Measurements from ENCODE around the gene SMAD4. TPM values are rescaled to one million over a fixed set of nuclear protein-coding genes. Genes with fewer than 3 reads are reported as not detected.

SMAD4 gene
- total and polyA plus RNA-seq, 2 of the 13 experiments (the other 11 are each of a cell fraction or from before 2014, with no cell fraction given): 70.2 to 72.0 TPM

GRCh38 chr18:51038110-51038509 lies 8.1 kb downstream of the SMAD4 start (continued):
- TF ChIP-seq HNF1A (IDR thresholded peaks at IDR 0.05; ENCODE audit: low read depth) (peak; percentile 46; the same call in 1 of the 2 replicates), HNF1A (CRISPR knock-in tag; IDR thresholded peaks at IDR 0.05; ENCODE audit: borderline replicate concordance) (peak; percentile 55; the same call in 1 of the 2 replicates), MEF2D (CRISPR knock-in tag; IDR thresholded peaks at IDR 0.05) (no peak), PBX2 (CRISPR knock-in tag; IDR thresholded peaks at IDR 0.05) (no peak), ZNF850 (CRISPR knock-in tag; conservative IDR thresholded peaks at IDR 0.05) (no peak), HNRNPL (IDR thresholded peaks at IDR 0.05; ENCODE audit: low read depth, low read length) (no peak), ZBED4 (CRISPR knock-in tag; IDR thresholded peaks at IDR 0.05; ENCODE audit: borderline replicate concordance) (no peak), TBX3 (IDR thresholded peaks at IDR 0.05; ENCODE audit: borderline replicate concordance) (peak; percentile 62; the same call in 1 of the 2 replicates), ZNF614 (CRISPR knock-in tag; IDR thresholded peaks at IDR 0.05; ENCODE audit: borderline replicate concordance) (no peak), UBTF (CRISPR knock-in tag; IDR thresholded peaks at IDR 0.05) (no peak), MIXL1 (CRISPR knock-in tag; IDR thresholded peaks at IDR 0.05) (no peak), TRIM24 (CRISPR knock-in tag; IDR thresholded peaks at IDR 0.05) (0 out of 2 replicates have a peak, but pooled peaks have one; percentile 59)
